K562 (cell line): ENCODE data around the gene ATG13. TPM values are rescaled to one million over a fixed set of nuclear protein-coding genes. Genes with fewer than 3 reads are reported as not detected.

Source experiments
- ATAC-seq: fragments of 200-7000 bp; cut with Tn5 transposase; 3 replicates; pipeline ENCODE4 v1.9.1; 2020; ENCODE audit warnings: moderate library complexity
- BruUV-seq: library from RNA; stranded (reverse); fragments of 400-500 nt; replicated peaks from 2 replicates; lab custom pipeline; 2021; lab: Mats Ljungman, UMichigan
- CTCF ChIA-PET: fragments of 300-600 bp; formaldehyde crosslinking; extraction: SDS; loops from one replicate; lab custom pipeline; 2021; ENCODE audit warnings: low intra/inter-chr PET ratio; lab: Yijun Ruan, JAX
- POLR2A ChIA-PET: fragments of 300-600, 350-650 bp; sonication (Branson Sonifier 250); formaldehyde crosslinking; extraction: SDS; loops from one replicate; lab custom pipeline; 2021; ENCODE audit warnings: antibody characterized with exemption, inconsistent platforms; lab: Yijun Ruan, JAX
- DNase-seq, 4 experiments: peaks; one replicate each; pipeline versions ENCODE4 v3.0.0 to v3.0.0-alpha.2; 2011 to 2018; ENCODE audit warnings: low spot score in 3 of 4, mixed read lengths in 3 of 4; ENCODE audit errors: extremely low read depth in 1 of 4
- FAIRE-seq: peaks from 2 replicates; lab custom pipeline; 2011; peaks lifted over from hg19 to GRCh38; lab: Jason Lieb, UNC
- H2AFZ ChIP-seq: 2 replicates; pipeline ENCODE4 v1.6.0; 2011; ENCODE audit warnings: low read depth, low read length, control low read depth, inconsistent platforms
- H3K27ac ChIP-seq: fragments of 200-600 bp; 3 replicates; pipeline ENCODE4 v1.8.0; 2011; ENCODE audit warnings: low read depth, mild to moderate bottlenecking, control low read depth, inconsistent platforms, low read length, moderate library complexity, mixed read lengths; ENCODE audit errors: extremely low read depth
- H3K27me3 ChIP-seq, 2 experiments: fragments of 300-600 bp in 1 of 2; 2 replicates in 1 of 2; 3 replicates in 1 of 2; pipeline versions ENCODE4 v1.6.0 to v1.8.0; 2011; ENCODE audit warnings: inconsistent platforms in 2 of 2, low read length in 2 of 2, mild to moderate bottlenecking in 1 of 2, mixed read lengths in 1 of 2, moderate library complexity in 1 of 2; ENCODE audit not compliant: control insufficient read depth in 2 of 2, insufficient read depth in 2 of 2
- H3K36me3 ChIP-seq: fragments of 300-600 bp; 3 replicates; pipeline ENCODE4 v1.8.0; 2011; ENCODE audit warnings: mild to moderate bottlenecking, low read length, inconsistent platforms; ENCODE audit not compliant: control insufficient read depth, insufficient read depth
- H3K4me1 ChIP-seq, 2 experiments: fragments of 200-600 bp in 1 of 2; replicated peaks in 1 of 2; 2 replicates in 1 of 2; 3 replicates in 1 of 2; pipeline versions ENCODE4 v1.5.1 to v1.8.0; 2011; ENCODE audit warnings: inconsistent platforms in 2 of 2, low read length in 2 of 2, mild to moderate bottlenecking in 1 of 2, mixed read lengths in 1 of 2, moderate library complexity in 1 of 2; ENCODE audit not compliant: control insufficient read depth in 2 of 2, insufficient read depth in 2 of 2
- H3K4me2 ChIP-seq: 2 replicates; pipeline ENCODE4 v1.6.1; 2011; ENCODE audit warnings: low read length, control low read depth, inconsistent platforms, mixed read lengths; ENCODE audit not compliant: insufficient read depth
- H3K4me3 ChIP-seq: fragments of 200-600 bp; sonication (generic), shearing (Covaris generic); 2 replicates; pipeline ENCODE4 v1.5.1; 2016; ENCODE audit warnings: control low read depth, inconsistent platforms
- H3K79me2 ChIP-seq: fragments of 200-600 bp; 3 replicates; pipeline ENCODE4 v1.8.0; 2011; ENCODE audit warnings: low read length, inconsistent platforms; ENCODE audit not compliant: control insufficient read depth, insufficient read depth
- H3K9ac ChIP-seq, 2 experiments: 2 replicates each; pipeline versions ENCODE4 v1.6.0 to v1.6.1; 2011; ENCODE audit warnings: low read depth in 2 of 2, low read length in 2 of 2, control low read depth in 1 of 2, inconsistent platforms in 1 of 2, mild to moderate bottlenecking in 1 of 2, mixed read lengths in 1 of 2; ENCODE audit not compliant: insufficient read depth in 1 of 2
- H3K9me1 ChIP-seq: one replicate; pipeline ENCODE4 v1.6.0; 2011; ENCODE audit warnings: inconsistent platforms, mild to moderate bottlenecking, low read length, moderate library complexity; ENCODE audit not compliant: control insufficient read depth, insufficient read depth
- H3K9me3 ChIP-seq: replicated peaks from 2 replicates; pipeline ENCODE4 v1.5.1; 2011; ENCODE audit warnings: low read depth, low read length, inconsistent platforms; ENCODE audit not compliant: control insufficient read depth, insufficient read depth
- H4K20me1 ChIP-seq: replicated peaks from 2 replicates; pipeline ENCODE4 v1.6.1; 2011; ENCODE audit warnings: low read length, inconsistent platforms, mixed read lengths; ENCODE audit not compliant: control insufficient read depth, insufficient read depth
- ARID3B ChIP-seq: fragments of 250-450 bp; sonication (Bioruptor Pico); IDR thresholded peaks from 2 replicates; pipeline ENCODE4 v1.4.0; 2020; ENCODE audit warnings: borderline replicate concordance
- FOXJ2 ChIP-seq: fragments of 200-800 bp; sonication (Bioruptor generic); IDR thresholded peaks from 2 replicates; pipeline ENCODE4 v1.6.1; 2016; ENCODE audit warnings: missing genetic modification characterization, missing compliant biosample characterization
- JUNB ChIP-seq: fragments of 450-650 bp; formaldehyde crosslinking; conservative IDR thresholded peaks from 2 replicates; pipeline ENCODE4 v1.4.0; 2020; ENCODE audit warnings: mild to moderate bottlenecking
- KLF16 ChIP-seq: IDR thresholded peaks from 2 replicates; pipeline ENCODE4 v1.6.1; 2016; ENCODE audit warnings: antibody characterized with exemption
- MYNN ChIP-seq, 2 experiments: sonication (generic); formaldehyde crosslinking in 1 of 2; IDR thresholded peaks; 2 replicates each; pipeline versions ENCODE4 v1.5.0 to v1.6.1; 2016 to 2020; ENCODE audit warnings: antibody characterized with exemption in 1 of 2, missing genetic modification reagents in 1 of 2
- POU5F1 ChIP-seq: fragments of 150-350 bp; IDR thresholded peaks from 2 replicates; pipeline ENCODE4 v1.6.1; 2014; ENCODE audit warnings: borderline replicate concordance, low read length, low read depth, mild to moderate bottlenecking; ENCODE audit not compliant: partially characterized antibody
- RNF219 ChIP-seq: fragments of 250-450 bp; sonication (Bioruptor Pico); IDR thresholded peaks from 2 replicates; pipeline ENCODE4 v1.5.0; 2022; ENCODE audit warnings: mild to moderate bottlenecking
- WGBS: fragments of 100-300 bp; shearing (Covaris generic); methylation state at CpG from one replicate; pipeline ENCODE4 v1.1.6; 2016; ENCODE audit warnings: low coverage, mixed read lengths; ENCODE audit not compliant: insufficient coverage; ENCODE audit errors: missing lambda C conversion rate; 5-methylcytosine and 5-hydroxymethylcytosine counted together
- in situ Hi-C: fragments of 300-500 bp; cut with MboI; formaldehyde crosslinking; loops from 4 replicates; pipeline ENCODE4 v1.15.0; 2018; ENCODE audit warnings: inconsistent platforms, mixed read lengths
- intact Hi-C: fragments of 100-400 bp; cut with micrococcal nuclease; formaldehyde crosslinking; loops from 2 replicates; pipeline ENCODE4 v1.14.2; 2022
- polyA plus RNA-seq, 8 experiments: library from polyadenylated mRNA; depleted of rRNA in 4 of 8; stranded (reverse) in 5 of 8; unstranded in 3 of 8; fragments of >200 nt; fragmentation: Nextera tagmentation in 2 of 8; fragmentation: Illumina TruSeq in 1 of 8; extraction: Ambion mirVana in 2 of 8; extraction: Trizol in 1 of 8; gene quantifications; 2 replicates each; pipeline versions ENCODE4 v1.2.1 to v1.2.3, GENCODE V29; 2011 to 2014; ENCODE audit warnings: inconsistent platforms in 1 of 8, missing spikeins in 1 of 8
- total RNA-seq, 7 experiments: library from RNA; depleted of rRNA in 6 of 7; stranded (reverse); fragments of >200 nt in 6 of 7; fragmentation: Illumina TruSeq in 2 of 7; extraction: Trizol in 2 of 7; gene quantifications; 2 replicates each; pipeline versions ENCODE4 v1.2.1 to v1.2.3, GENCODE V29; 2011 to 2021; ENCODE audit warnings: low replicate concordance in 1 of 7

Gene ATG13
- total and polyA plus RNA-seq, 9 of the 15 experiments (the other 6 are each of a cell fraction or from before 2014, with no cell fraction given), result 13.1 to 61.5 (median 36.5) TPM

- no peak overlapping the region for H3K27ac ChIP-seq
- no peak for DNase-seq
- H3K4me2 ChIP-seq, result no peak overlapping the region
- in situ Hi-C loops, result no loop called here
- no peak overlapping the region for H3K4me3 ChIP-seq
- H2AFZ ChIP-seq, result no peak overlapping the region
- ChIA-PET POLR2A (interaction anchor here (1.0 kb wide), 1 partner anchor 30 kb away, joined by 3 read pairs; no protein-coding TSS in a partner anchor), CTCF (no interaction called here)
- H3K9me3 ChIP-seq, result no peaks in the 10 kb centered on the region
- H3K9ac ChIP-seq, result no peak overlapping the region
- H3K9me1 ChIP-seq, result no peaks in the 10 kb centered on the region
- H3K36me3 ChIP-seq, result peaks cover 33% of the 10 kb centered on the region; the same call in 2 of the 3 replicates
- WGBS, result 83% methylated on average over 5 of the region's 5 CpGs
- H3K27me3 ChIP-seq, result no peaks in the 10 kb centered on the region
- no peak for ATAC-seq
- FAIRE-seq, result no peak
- H3K4me1 ChIP-seq, result no peaks in the 10 kb centered on the region
- no peaks in the 10 kb centered on the region for H3K79me2 ChIP-seq
- no peak for TF ChIP-seq FOXJ2 (tag)
- no peak for TF ChIP-seq MYNN (IDR thresholded peaks at IDR 0.05)
- TF ChIP-seq MYNN (CRISPR knock-in tag; IDR thresholded peaks at IDR 0.05), result no peak
- TF ChIP-seq KLF16, result no peak
- TF ChIP-seq RNF219, result no peak
- no peak for TF ChIP-seq JUNB (CRISPR knock-in tag)
- TF ChIP-seq ARID3B (CRISPR knock-in tag), result no peak
- no peak for TF ChIP-seq POU5F1
- TF ChIP-seq, all 486 proteins: peak for 0
- intact Hi-C loops, result no loop called here
- no peaks in the 10 kb centered on the region for H4K20me1 ChIP-seq
- no TSS peak for BruUV-seq
Observed at GRCh38 chr11:46635557-46636139, 18.3 kb downstream of the ATG13 start.
